Measurements from ENCODE around the gene ANGEL1. TPM values are rescaled to one million over a fixed set of nuclear protein-coding genes. Genes with fewer than 3 reads are reported as not detected.

The ANGEL1 gene
- total and polyA plus RNA-seq, 2 experiments from 2014 or later: 5.3 to 31.6 TPM

DNA sequence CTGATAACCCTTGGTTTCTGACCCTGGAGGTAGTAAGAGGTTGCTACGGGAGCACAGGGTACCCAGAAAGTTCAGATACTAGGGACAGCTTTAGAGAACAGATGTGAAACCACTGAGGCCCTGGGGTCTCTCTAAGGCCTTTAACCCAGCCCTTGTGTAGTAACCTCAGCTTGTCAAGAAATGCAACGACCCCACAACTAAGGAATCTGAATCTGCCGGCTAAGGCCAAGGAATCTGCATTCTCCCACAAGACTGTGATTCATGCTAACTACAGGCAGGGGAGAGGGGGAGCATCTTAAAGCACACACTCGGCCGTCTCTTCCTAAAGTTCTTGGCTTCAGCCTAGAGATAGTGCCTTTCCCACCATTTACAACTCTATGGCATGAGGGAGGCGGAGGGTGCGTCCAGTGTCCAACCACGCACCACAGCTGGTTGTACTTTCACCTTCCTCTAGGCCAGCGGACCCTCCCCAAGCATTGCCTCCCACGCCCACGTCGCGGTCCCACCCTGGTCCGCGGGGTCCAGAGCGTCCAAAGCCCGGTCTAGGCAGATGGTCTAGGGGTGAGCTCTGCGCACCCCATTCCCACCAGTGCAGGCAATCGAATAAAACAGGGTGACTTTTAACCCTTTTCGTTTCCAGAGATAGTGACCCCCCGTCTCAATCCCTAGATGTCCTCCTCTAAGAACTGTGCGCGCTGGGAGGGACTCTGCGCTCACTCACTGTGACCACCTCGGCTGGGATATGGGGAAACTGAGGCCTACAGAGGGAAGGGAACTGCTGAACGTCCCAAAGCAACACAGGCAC, 52.1 kb downstream of the ANGEL1 start:
- H2AFZ ChIP-seq: peak overlapping the region; percentile 99
- no peaks in the 10 kb centered on the region for H3F3A ChIP-seq (replicated peaks; ENCODE audit: low read depth)
- H3K27me3 Mint-ChIP-seq (ENCODE audit: insufficient read depth, low read depth, poor library complexity): peaks cover 43% of the 10 kb centered on the region
- no peaks in the 10 kb centered on the region for H3K79me2 ChIP-seq (replicated peaks; ENCODE audit: insufficient read depth)
- H3K4me1 ChIP-seq (ENCODE audit: insufficient read depth): peaks cover 14% of the 10 kb centered on the region; the same call in 1 of the 2 replicates
- H3K4me1 Mint-ChIP-seq: peaks cover 15% of the 10 kb centered on the region
- peak overlapping the region; percentile 77 for H3K4me3 Mint-ChIP-seq
- no peaks in the 10 kb centered on the region for H3K36me3 Mint-ChIP-seq (ENCODE audit: low read depth)
- no peaks in the 10 kb centered on the region for H4K20me1 ChIP-seq (replicated peaks; ENCODE audit: insufficient read depth)
- H3K27ac ChIP-seq (ENCODE audit: low read depth): no peak overlapping the region
- H3K36me3 ChIP-seq (ENCODE audit: insufficient read depth): no peaks in the 10 kb centered on the region
- ATAC-seq (no peak), DNase-seq (ENCODE audit: low spot score) (no peak)
- H3K9me3 Mint-ChIP-seq: no peaks in the 10 kb centered on the region
- H3K4me2 ChIP-seq: peak overlapping the region; percentile 97
- H3K27me3 ChIP-seq (ENCODE audit: insufficient read depth): peaks cover 76% of the 10 kb centered on the region
- no peak overlapping the region for H3K27ac Mint-ChIP-seq
- peak overlapping the region; percentile 86 for H3K4me3 ChIP-seq
- H3K9me2 ChIP-seq (ENCODE audit: insufficient read depth): no peaks in the 10 kb centered on the region
- TF ChIP-seq JUNB (IDR thresholded peaks at IDR 0.05; ENCODE audit: unreplicated experiment) (no peak), EZH2phosphoT487 (IDR thresholded peaks at IDR 0.05; ENCODE audit: unreplicated experiment) (no peak), STAT1 (IDR thresholded peaks at IDR 0.05; ENCODE audit: unreplicated experiment) (no peak), NANOG (IDR thresholded peaks at IDR 0.05; ENCODE audit: borderline replicate concordance) (no peak), POLR2AphosphoS5 (IDR thresholded peaks at IDR 0.05; ENCODE audit: low read depth) (no peak), ZNF114 (CRISPR knock-in tag; IDR thresholded peaks at IDR 0.05) (no peak)
- TF ChIP-seq, protein P1, sequence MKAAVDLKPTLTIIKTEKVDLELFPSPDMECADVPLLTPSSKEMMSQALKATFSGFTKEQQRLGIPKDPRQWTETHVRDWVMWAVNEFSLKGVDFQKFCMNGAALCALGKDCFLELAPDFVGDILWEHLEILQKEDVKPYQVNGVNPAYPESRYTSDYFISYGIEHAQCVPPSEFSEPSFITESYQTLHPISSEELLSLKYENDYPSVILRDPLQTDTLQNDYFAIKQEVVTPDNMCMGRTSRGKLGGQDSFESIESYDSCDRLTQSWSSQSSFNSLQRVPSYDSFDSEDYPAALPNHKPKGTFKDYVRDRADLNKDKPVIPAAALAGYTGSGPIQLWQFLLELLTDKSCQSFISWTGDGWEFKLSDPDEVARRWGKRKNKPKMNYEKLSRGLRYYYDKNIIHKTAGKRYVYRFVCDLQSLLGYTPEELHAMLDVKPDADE (IDR thresholded peaks at IDR 0.05): no peak

DNA sequence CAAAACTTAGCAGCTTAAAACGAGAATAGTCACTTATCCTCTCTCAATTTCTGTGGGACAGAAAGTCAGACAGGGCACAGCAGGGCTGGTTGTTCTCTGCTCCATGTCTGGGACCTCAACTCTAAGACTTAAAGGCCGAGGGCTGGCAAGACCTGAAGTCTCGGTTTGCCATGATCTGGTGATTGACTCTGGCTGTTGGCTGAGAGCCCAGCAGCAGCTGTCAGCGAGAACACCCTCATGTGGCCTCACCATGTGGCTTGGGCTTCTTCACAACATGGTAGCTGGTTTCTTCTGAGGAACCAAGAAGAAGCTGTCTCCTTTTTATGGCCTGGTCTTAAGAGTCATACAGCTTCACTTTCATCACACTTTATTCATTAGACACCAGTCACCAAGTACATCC, 53.1 kb downstream of the ANGEL1 start:
- no peak for ATAC-seq
- no peak overlapping the region for H3K4me3 ChIP-seq
- no peak for TF ChIP-seq JUNB (IDR thresholded peaks at IDR 0.05; ENCODE audit: unreplicated experiment)
- TF ChIP-seq, protein P2, sequence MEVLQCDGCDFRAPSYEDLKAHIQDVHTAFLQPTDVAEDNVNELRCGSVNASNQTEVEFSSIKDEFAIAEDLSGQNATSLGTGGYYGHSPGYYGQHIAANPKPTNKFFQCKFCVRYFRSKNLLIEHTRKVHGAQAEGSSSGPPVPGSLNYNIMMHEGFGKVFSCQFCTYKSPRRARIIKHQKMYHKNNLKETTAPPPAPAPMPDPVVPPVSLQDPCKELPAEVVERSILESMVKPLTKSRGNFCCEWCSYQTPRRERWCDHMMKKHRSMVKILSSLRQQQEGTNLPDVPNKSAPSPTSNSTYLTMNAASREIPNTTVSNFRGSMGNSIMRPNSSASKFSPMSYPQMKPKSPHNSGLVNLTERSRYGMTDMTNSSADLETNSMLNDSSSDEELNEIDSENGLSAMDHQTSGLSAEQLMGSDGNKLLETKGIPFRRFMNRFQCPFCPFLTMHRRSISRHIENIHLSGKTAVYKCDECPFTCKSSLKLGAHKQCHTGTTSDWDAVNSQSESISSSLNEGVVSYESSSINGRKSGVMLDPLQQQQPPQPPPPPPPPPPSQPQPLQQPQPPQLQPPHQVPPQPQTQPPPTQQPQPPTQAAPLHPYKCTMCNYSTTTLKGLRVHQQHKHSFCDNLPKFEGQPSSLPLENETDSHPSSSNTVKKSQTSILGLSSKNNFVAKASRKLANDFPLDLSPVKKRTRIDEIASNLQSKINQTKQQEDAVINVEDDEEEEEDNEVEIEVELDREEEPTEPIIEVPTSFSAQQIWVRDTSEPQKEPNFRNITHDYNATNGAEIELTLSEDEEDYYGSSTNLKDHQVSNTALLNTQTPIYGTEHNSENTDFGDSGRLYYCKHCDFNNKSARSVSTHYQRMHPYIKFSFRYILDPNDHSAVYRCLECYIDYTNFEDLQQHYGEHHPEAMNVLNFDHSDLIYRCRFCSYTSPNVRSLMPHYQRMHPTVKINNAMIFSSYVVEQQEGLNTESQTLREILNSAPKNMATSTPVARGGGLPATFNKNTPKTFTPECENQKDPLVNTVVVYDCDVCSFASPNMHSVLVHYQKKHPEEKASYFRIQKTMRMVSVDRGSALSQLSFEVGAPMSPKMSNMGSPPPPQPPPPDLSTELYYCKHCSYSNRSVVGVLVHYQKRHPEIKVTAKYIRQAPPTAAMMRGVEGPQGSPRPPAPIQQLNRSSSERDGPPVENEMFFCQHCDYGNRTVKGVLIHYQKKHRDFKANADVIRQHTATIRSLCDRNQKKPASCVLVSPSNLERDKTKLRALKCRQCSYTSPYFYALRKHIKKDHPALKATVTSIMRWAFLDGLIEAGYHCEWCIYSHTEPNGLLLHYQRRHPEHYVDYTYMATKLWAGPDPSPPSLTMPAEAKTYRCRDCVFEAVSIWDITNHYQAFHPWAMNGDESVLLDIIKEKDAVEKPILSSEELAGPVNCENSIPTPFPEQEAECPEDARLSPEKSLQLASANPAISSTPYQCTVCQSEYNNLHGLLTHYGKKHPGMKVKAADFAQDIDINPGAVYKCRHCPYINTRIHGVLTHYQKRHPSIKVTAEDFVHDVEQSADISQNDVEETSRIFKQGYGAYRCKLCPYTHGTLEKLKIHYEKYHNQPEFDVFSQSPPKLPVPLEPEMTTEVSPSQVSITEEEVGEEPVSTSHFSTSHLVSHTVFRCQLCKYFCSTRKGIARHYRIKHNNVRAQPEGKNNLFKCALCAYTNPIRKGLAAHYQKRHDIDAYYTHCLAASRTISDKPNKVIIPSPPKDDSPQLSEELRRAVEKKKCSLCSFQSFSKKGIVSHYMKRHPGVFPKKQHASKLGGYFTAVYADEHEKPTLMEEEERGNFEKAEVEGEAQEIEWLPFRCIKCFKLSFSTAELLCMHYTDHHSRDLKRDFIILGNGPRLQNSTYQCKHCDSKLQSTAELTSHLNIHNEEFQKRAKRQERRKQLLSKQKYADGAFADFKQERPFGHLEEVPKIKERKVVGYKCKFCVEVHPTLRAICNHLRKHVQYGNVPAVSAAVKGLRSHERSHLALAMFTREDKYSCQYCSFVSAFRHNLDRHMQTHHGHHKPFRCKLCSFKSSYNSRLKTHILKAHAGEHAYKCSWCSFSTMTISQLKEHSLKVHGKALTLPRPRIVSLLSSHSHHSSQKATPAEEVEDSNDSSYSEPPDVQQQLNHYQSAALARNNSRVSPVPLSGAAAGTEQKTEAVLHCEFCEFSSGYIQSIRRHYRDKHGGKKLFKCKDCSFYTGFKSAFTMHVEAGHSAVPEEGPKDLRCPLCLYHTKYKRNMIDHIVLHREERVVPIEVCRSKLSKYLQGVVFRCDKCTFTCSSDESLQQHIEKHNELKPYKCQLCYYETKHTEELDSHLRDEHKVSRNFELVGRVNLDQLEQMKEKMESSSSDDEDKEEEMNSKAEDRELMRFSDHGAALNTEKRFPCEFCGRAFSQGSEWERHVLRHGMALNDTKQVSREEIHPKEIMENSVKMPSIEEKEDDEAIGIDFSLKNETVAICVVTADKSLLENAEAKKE (CRISPR knock-in tag; IDR thresholded peaks at IDR 0.05): no peak
- TF ChIP-seq NANOG (IDR thresholded peaks at IDR 0.05; ENCODE audit: borderline replicate concordance): no peak
- TF ChIP-seq ZNF331 (CRISPR knock-in tag; IDR thresholded peaks at IDR 0.05; ENCODE audit: low read depth): no peak
- TF ChIP-seq CREB1 (CRISPR knock-in tag; IDR thresholded peaks at IDR 0.05; ENCODE audit: low read depth): no peak
- TF ChIP-seq, protein P3, sequence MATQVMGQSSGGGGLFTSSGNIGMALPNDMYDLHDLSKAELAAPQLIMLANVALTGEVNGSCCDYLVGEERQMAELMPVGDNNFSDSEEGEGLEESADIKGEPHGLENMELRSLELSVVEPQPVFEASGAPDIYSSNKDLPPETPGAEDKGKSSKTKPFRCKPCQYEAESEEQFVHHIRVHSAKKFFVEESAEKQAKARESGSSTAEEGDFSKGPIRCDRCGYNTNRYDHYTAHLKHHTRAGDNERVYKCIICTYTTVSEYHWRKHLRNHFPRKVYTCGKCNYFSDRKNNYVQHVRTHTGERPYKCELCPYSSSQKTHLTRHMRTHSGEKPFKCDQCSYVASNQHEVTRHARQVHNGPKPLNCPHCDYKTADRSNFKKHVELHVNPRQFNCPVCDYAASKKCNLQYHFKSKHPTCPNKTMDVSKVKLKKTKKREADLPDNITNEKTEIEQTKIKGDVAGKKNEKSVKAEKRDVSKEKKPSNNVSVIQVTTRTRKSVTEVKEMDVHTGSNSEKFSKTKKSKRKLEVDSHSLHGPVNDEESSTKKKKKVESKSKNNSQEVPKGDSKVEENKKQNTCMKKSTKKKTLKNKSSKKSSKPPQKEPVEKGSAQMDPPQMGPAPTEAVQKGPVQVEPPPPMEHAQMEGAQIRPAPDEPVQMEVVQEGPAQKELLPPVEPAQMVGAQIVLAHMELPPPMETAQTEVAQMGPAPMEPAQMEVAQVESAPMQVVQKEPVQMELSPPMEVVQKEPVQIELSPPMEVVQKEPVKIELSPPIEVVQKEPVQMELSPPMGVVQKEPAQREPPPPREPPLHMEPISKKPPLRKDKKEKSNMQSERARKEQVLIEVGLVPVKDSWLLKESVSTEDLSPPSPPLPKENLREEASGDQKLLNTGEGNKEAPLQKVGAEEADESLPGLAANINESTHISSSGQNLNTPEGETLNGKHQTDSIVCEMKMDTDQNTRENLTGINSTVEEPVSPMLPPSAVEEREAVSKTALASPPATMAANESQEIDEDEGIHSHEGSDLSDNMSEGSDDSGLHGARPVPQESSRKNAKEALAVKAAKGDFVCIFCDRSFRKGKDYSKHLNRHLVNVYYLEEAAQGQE (IDR thresholded peaks at IDR 0.05; ENCODE audit: unreplicated experiment): no peak

More for the DNA sequence above, 53.1 kb downstream of the ANGEL1 start:
- Mint-ChIP-seq H3K4me3 (no peak overlapping the region), H3K9me3 (no peaks in the 10 kb centered on the region), H3K27me3 (ENCODE audit: insufficient read depth, low read depth, poor library complexity) (peaks cover 41% of the 10 kb centered on the region), H3K36me3 (ENCODE audit: low read depth) (no peaks in the 10 kb centered on the region), H3K4me1 (peaks cover 15% of the 10 kb centered on the region), H3K27ac (no peak overlapping the region)
- H2AFZ ChIP-seq: no peak overlapping the region
- H3F3A ChIP-seq (replicated peaks; ENCODE audit: low read depth): no peaks in the 10 kb centered on the region
- no peaks in the 10 kb centered on the region for H3K79me2 ChIP-seq (replicated peaks; ENCODE audit: insufficient read depth)
- no peaks in the 10 kb centered on the region for H3K9me2 ChIP-seq (ENCODE audit: insufficient read depth)
- no peak for DNase-seq (ENCODE audit: low spot score)
- H4K20me1 ChIP-seq (replicated peaks; ENCODE audit: insufficient read depth): no peaks in the 10 kb centered on the region
- H3K27me3 ChIP-seq (ENCODE audit: insufficient read depth): peaks cover 72% of the 10 kb centered on the region
- no peak overlapping the region for H3K27ac ChIP-seq (ENCODE audit: low read depth)
- H3K36me3 ChIP-seq (ENCODE audit: insufficient read depth): no peaks in the 10 kb centered on the region
- no peak overlapping the region for H3K4me2 ChIP-seq
- peaks cover 14% of the 10 kb centered on the region; the same call in 1 of the 2 replicates for H3K4me1 ChIP-seq (ENCODE audit: insufficient read depth)
